ENCODE measurements around the gene EPB42.

Gene EPB42

DNA sequence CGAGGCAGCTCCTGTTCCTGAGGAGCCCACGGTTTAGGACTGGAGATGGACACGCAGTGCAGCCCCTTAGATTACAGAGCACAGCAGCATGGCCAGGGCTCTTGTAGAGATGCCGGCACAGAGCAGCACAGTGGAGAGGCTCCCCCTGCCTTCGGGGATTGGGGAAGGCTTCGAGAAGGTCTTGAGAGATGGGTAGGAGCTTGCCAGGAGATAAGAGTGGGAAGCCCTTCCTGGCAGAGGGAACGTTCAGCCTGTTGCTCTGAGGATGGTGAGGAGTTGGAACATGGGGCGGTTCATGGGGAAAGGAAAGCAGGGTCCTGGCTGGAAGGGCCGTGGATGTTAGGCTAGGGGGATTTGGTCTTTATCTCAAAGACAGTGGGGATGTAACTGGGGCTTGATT is 10.0 kb downstream of the EPB42 start:
- in situ Hi-C loops (cut with MboI; ENCODE audit: low pct_unique_long_range_greater_than_20kb, low sequenced_read_pairs, unreplicated experiment): no loop called here
- TF ChIP-seq, protein P1, sequence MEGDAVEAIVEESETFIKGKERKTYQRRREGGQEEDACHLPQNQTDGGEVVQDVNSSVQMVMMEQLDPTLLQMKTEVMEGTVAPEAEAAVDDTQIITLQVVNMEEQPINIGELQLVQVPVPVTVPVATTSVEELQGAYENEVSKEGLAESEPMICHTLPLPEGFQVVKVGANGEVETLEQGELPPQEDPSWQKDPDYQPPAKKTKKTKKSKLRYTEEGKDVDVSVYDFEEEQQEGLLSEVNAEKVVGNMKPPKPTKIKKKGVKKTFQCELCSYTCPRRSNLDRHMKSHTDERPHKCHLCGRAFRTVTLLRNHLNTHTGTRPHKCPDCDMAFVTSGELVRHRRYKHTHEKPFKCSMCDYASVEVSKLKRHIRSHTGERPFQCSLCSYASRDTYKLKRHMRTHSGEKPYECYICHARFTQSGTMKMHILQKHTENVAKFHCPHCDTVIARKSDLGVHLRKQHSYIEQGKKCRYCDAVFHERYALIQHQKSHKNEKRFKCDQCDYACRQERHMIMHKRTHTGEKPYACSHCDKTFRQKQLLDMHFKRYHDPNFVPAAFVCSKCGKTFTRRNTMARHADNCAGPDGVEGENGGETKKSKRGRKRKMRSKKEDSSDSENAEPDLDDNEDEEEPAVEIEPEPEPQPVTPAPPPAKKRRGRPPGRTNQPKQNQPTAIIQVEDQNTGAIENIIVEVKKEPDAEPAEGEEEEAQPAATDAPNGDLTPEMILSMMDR (IDR thresholded peaks at IDR 0.05; ENCODE audit: extremely low read depth, insufficient read depth, missing control alignments): no peak
- DNase-seq (ENCODE audit: low spot score): no peak

DNA sequence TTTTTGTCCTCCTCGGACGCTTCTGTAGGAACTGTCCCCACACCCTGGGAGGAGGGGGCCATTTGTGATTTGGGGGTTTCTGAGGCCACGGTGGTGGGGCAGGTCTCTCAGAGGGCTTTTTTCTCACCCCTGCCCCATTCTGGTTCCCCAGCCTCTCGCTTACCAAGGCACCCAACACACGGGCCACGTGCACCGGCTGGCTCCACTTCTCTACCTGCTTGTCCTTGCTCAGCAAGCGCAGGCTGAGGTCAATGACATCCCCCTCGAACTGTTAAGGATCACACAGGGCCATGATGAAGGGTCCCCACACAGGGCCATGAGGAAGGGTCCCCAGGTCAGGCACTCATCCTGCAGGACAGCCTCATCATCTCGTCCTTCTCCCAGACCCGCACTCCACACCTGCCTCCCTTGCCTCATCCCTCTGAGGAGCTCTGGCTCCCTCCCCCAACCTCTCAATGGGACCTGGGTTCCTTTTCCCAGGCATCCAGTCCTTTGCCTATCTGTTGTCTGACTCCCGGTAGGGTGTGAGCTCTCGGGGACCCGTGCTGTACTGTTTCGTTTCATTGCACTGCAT is 10.6 kb downstream of the EPB42 start:
- TF ChIP-seq, protein P1 (IDR thresholded peaks at IDR 0.05; ENCODE audit: extremely low read depth, insufficient read depth, missing control alignments): no peak
- in situ Hi-C loops (cut with MboI; ENCODE audit: low pct_unique_long_range_greater_than_20kb, low sequenced_read_pairs, unreplicated experiment): no loop called here
- no peak for DNase-seq (ENCODE audit: low spot score)

DNA sequence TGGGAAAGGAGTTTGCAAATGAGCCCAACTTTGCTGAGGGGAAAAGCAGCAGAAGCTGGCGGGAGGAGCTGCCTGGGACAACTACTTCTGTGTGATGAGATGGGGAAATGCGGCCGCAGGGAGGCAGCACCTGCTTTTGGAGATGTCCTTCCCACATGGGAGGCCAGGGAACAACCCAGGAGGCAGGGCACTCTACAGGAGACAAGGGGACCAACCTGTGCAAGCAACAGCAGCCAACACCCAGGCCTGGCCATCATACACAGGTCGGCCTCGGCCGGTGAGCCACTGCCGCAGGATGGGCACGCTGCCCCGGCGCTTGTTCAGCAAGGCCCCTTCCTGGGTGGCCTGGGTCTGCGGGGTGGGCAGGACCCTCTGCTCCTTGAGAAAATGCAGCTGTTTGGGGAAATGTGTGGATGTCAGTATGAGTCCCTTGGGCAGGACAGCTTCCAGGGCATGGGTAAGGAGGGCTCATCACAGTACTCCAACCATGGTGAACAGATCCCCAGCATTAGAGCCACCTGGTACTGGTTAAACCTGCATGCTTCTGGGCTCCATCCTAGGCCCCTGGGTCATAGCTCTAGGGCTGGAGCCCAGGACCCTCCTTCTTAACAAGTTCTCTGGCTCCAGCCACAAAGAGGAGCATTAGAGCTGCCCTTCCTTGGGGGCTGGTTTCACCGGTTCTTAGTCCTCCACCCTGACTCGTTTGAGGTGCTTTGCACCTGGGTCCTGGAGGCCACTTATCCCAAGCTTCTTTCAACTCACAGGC is 11.6 kb downstream of the EPB42 start:
- DNase-seq (ENCODE audit: low spot score): peak; percentile 36
- in situ Hi-C loops (cut with MboI; ENCODE audit: low pct_unique_long_range_greater_than_20kb, low sequenced_read_pairs, unreplicated experiment): no loop called here
- TF ChIP-seq, protein P1 (IDR thresholded peaks at IDR 0.05; ENCODE audit: extremely low read depth, insufficient read depth, missing control alignments): no peak

DNA sequence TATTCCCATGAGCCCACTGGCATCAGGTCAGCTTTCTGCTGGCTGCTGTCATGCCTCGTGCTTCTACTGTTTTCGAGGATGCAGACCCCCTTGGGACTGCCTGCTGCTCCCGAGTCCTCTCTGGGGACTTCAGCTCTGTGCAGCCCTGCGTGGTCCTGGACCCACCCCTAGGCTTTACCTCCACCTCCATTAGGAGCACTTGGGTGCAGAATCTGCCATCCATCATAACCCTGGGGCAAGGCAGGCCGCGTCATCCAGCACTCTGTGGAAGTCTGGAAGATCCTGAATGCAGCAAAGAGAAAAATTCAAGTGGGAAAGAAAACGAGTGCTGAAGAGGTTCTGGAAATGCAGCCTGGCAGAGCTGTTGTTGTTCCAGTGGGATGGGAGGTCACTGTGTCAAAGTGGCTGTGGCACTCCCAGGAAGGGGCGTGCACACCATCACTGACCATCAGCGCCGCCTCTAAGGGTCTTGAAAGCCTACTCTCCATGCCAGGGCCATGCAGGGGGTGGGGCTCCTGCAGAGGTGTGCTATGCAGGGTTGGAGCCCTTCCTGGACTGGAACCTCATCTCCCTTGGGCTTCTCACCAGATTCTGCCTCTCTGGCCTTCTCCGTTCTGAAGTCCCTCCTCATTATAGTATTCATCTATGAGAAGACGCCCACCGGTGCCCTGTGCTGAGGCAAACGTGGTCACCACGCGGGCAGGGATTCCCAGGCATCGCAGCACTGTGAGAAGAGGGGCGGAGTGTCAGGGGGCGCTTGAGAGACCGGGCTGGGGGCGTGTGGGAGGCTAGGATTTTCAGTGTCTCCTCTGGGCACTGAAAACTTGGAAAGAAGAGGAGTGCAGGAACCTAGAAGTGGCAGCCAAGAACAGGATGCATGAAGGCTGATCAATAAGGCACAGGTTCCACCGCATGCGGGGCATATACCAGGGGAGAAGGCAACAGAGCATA is 12.5 kb downstream of the EPB42 start:
- in situ Hi-C loops (cut with MboI; ENCODE audit: low pct_unique_long_range_greater_than_20kb, low sequenced_read_pairs, unreplicated experiment): no loop called here
- TF ChIP-seq, protein P1 (IDR thresholded peaks at IDR 0.05; ENCODE audit: extremely low read depth, insufficient read depth, missing control alignments): no peak
- peak; percentile 8 for DNase-seq (ENCODE audit: low spot score)

DNA sequence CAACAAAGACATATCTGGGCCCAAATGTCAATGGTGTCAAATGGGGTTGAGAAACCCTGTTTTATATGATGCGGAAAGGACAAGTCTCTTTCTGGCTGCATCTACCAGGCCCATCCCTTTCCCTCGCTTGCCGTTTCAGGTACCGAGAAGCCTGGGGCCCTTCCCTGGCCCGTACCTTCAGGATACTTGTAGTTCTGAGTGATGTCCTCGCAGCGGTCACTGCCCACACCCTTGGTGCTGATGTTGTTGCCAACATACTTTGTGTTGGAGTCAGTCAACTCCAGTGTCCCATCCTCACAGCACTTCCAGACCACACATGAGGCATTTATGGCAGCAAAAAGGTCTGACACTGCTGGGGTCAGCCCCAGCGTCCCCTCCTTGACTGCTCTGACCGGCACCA is 13.8 kb downstream of the EPB42 start:
- DNase-seq (ENCODE audit: low spot score): no peak
- in situ Hi-C loops (cut with MboI; ENCODE audit: low pct_unique_long_range_greater_than_20kb, low sequenced_read_pairs, unreplicated experiment): no loop called here
- TF ChIP-seq, protein P1 (IDR thresholded peaks at IDR 0.05; ENCODE audit: extremely low read depth, insufficient read depth, missing control alignments): no peak

DNA sequence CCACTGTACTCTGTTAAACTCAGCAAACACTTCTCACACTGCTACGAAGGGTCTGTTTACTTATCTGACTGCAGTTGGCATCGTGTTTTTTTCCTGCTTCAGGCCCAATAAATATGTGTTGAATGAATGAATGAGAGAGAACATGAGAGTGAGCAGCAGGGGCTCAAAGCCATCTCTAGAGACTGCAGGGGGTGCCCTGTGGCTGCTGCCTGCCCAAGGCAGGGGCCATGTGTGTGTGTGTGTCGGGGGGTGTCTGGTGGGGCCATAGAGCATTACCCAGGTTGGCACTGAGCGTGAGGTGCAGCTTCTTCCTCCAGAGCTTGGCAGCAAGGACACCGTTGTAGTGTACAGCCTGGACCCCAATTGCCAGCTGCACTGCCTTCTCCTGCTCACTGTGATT is 14.8 kb downstream of the EPB42 start:
- in situ Hi-C loops (cut with MboI; ENCODE audit: low pct_unique_long_range_greater_than_20kb, low sequenced_read_pairs, unreplicated experiment): no loop called here
- TF ChIP-seq, protein P1 (IDR thresholded peaks at IDR 0.05; ENCODE audit: extremely low read depth, insufficient read depth, missing control alignments): no peak
- no peak for DNase-seq (ENCODE audit: low spot score)

Measured in GM13977 (cell line).